Measurements from ENCODE around the gene ASPSCR1. TPM values are rescaled to one million over a fixed set of nuclear protein-coding genes. Genes with fewer than 3 reads are reported as not detected.
A peak's percentile ranks its signal among the peaks of the same experiment; 100 is the strongest.

Gene ASPSCR1
- total and polyA plus RNA-seq, 9 of the 15 experiments (the other 6 are each of a cell fraction or from before 2014, with no cell fraction given): 0.90 to 36.9 (median 11.6) TPM

DNA sequence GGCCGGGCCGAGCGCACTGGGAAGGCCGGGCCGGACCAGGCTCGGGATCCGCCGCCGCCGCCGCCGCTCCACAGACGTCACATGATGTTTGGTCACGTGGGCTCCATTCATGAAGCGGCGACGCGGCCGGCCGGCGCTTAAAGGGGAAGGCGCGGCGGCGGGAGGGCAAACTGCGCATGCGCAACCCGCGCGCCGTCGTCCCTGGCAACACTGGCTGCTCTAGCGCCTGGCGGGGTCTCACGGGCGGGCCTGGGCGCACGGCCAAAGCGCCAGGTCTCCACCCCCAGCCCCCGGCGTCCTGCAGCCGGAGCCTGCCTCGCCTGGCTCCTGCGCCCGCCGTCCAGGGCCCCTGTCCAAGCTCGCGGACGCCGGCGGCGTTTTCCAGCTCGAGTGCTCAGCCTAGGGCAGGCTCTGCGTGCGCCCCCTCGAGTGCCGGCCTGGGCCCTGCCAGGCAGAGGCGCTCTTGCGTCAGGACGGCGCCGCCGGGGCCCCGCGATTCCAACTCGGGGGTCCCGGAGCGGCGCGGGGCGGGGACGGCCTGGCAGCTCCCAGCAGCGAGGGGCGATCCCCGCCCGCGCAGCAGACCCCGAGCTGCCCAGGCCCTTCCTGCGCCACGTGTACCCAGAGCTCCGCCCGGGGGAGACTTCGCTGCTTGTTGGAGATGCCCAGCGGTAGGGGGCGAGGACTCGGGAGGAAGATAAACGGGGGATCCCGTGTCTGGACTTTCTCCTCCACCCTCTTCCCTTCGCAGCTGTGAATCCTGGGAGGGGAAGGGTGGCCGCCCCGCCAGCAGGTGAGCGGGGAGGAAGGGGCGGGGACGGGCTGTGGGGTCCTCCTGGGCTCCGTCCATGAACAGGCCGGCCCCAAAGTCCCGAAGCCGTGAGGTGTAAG is 49.5 kb upstream of the ASPSCR1 start, which contains the start of gene MAFG:
Gene MAFG (minus strand): TSS at position 83 of the 891 bp plus-strand sequence. CDS start 4,550 bp downstream, outside the sequence.
- CTCF ChIA-PET (ENCODE audit: low intra/inter-chr PET ratio): interaction anchor here (0.6 to 0.8 kb wide), 2 partner anchors 12 to 110 kb away, joined by 3 read pairs; partner anchors contain the start of gene DCXR
- Histone ChIP-seq H3K9me3 (replicated peaks; ENCODE audit: control insufficient read depth, insufficient read depth, low read depth, low read length) (no peaks in the 10 kb centered on the region), H3K9me1 (ENCODE audit: control insufficient read depth, insufficient read depth, low read length) (peaks cover 6% of the 10 kb centered on the region), H3K36me3 (ENCODE audit: control insufficient read depth, insufficient read depth, low read length) (peaks cover 6% of the 10 kb centered on the region; the same call in 1 of the 3 replicates), H3K4me2 (ENCODE audit: insufficient read depth, low read length) (peak within 1 kb of the TSS; percentile 89), H2AFZ (ENCODE audit: low read depth, low read length) (peak within 1 kb of the TSS; percentile 86), H3K9ac (ENCODE audit: insufficient read depth in 1 of 2, low read depth in 2 of 2, low read length in 2 of 2) (peak within 1 kb of the TSS; percentile 93 to 95), H3K4me3 (peak within 1 kb of the TSS; percentile 81), H4K20me1 (replicated peaks; ENCODE audit: control insufficient read depth, insufficient read depth, low read length) (peaks cover 14% of the 10 kb centered on the region), H3K27ac (ENCODE audit: extremely low read depth, low read depth, low read length) (peak within 1 kb of the TSS; percentile 98), H3K27me3 (ENCODE audit: control insufficient read depth in 2 of 2, insufficient read depth in 2 of 2, low read length in 2 of 2) (no peaks in the 10 kb centered on the region), H3K4me1 (replicated peaks in 1 of 2; ENCODE audit: control insufficient read depth in 2 of 2, insufficient read depth in 2 of 2, low read length in 2 of 2) (peaks cover 42 to 95% of the 10 kb centered on the region in 2 experiments), H3K79me2 (ENCODE audit: control insufficient read depth, insufficient read depth, low read length) (peaks cover 62% of the 10 kb centered on the region)
- DNase-seq (ENCODE audit: extremely low read depth in 1 of 4, low spot score in 3 of 4) (peak; percentile 86 to 98 (median 92)), ATAC-seq (peak; percentile 47), FAIRE-seq (peak; percentile 83)
- POLR2A ChIA-PET: interaction anchor here (0.6 to 4.8 kb wide), 9 partner anchors 9 to 204 kb away, joined by 3 to 32 read pairs (median 3); partner anchors contain the start of gene PYCR1
- WGBS (ENCODE audit: insufficient coverage, low coverage, missing lambda C conversion rate): 1% methylated on average over 34 of the region's 98 CpGs
- intact Hi-C loops (cut with micrococcal nuclease): no loop called here
- in situ Hi-C loops (cut with MboI): no loop called here
- no TSS peak for BruUV-seq (replicated peaks)
- no peak; the same call in 1 of the 2 replicates for TF ChIP-seq SMARCC2 (IDR thresholded peaks at IDR 0.05; ENCODE audit: low read depth)
- no peak for TF ChIP-seq CAMTA2 (CRISPR knock-in tag; conservative IDR thresholded peaks at IDR 0.05)
- TF ChIP-seq, protein P1, sequence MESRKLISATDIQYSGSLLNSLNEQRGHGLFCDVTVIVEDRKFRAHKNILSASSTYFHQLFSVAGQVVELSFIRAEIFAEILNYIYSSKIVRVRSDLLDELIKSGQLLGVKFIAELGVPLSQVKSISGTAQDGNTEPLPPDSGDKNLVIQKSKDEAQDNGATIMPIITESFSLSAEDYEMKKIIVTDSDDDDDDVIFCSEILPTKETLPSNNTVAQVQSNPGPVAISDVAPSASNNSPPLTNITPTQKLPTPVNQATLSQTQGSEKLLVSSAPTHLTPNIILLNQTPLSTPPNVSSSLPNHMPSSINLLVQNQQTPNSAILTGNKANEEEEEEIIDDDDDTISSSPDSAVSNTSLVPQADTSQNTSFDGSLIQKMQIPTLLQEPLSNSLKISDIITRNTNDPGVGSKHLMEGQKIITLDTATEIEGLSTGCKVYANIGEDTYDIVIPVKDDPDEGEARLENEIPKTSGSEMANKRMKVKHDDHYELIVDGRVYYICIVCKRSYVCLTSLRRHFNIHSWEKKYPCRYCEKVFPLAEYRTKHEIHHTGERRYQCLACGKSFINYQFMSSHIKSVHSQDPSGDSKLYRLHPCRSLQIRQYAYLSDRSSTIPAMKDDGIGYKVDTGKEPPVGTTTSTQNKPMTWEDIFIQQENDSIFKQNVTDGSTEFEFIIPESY (CRISPR knock-in tag; IDR thresholded peaks at IDR 0.05): peak; percentile 86
- TF ChIP-seq SP2 (IDR thresholded peaks at IDR 0.05; ENCODE audit: extremely low read depth, low read depth, low read length, poor library complexity, severe bottlenecking): no peak
- no peak for TF ChIP-seq EZH2 (IDR thresholded peaks at IDR 0.05; ENCODE audit: borderline replicate concordance, low read depth, low read length)
- TF ChIP-seq, protein P2, sequence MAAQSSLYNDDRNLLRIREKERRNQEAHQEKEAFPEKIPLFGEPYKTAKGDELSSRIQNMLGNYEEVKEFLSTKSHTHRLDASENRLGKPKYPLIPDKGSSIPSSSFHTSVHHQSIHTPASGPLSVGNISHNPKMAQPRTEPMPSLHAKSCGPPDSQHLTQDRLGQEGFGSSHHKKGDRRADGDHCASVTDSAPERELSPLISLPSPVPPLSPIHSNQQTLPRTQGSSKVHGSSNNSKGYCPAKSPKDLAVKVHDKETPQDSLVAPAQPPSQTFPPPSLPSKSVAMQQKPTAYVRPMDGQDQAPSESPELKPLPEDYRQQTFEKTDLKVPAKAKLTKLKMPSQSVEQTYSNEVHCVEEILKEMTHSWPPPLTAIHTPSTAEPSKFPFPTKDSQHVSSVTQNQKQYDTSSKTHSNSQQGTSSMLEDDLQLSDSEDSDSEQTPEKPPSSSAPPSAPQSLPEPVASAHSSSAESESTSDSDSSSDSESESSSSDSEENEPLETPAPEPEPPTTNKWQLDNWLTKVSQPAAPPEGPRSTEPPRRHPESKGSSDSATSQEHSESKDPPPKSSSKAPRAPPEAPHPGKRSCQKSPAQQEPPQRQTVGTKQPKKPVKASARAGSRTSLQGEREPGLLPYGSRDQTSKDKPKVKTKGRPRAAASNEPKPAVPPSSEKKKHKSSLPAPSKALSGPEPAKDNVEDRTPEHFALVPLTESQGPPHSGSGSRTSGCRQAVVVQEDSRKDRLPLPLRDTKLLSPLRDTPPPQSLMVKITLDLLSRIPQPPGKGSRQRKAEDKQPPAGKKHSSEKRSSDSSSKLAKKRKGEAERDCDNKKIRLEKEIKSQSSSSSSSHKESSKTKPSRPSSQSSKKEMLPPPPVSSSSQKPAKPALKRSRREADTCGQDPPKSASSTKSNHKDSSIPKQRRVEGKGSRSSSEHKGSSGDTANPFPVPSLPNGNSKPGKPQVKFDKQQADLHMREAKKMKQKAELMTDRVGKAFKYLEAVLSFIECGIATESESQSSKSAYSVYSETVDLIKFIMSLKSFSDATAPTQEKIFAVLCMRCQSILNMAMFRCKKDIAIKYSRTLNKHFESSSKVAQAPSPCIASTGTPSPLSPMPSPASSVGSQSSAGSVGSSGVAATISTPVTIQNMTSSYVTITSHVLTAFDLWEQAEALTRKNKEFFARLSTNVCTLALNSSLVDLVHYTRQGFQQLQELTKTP (IDR thresholded peaks at IDR 0.05; ENCODE audit: low read depth in 1 of 2, partially characterized antibody in 2 of 2): no peak
- TF ChIP-seq ID3 (CRISPR knock-in tag; IDR thresholded peaks at IDR 0.05): no peak
- TF ChIP-seq ID3 (tag; IDR thresholded peaks at IDR 0.05): peak; percentile 71
- no peak for TF ChIP-seq CHD1 (IDR thresholded peaks at IDR 0.05; ENCODE audit: low read length)
- TF ChIP-seq CHAMP1 (IDR thresholded peaks at IDR 0.05): no peak
- TF ChIP-seq TAF7 (tag; IDR thresholded peaks at IDR 0.05): no peak

Data from K562 (cell line).